ENCODE results near the gene AK3. TPM values are rescaled to one million over a fixed set of nuclear protein-coding genes. Genes with fewer than 3 reads are reported as not detected.

The AK3 gene
- total RNA-seq, 1 experiment from 2014 or later = 15.9 TPM

DNA sequence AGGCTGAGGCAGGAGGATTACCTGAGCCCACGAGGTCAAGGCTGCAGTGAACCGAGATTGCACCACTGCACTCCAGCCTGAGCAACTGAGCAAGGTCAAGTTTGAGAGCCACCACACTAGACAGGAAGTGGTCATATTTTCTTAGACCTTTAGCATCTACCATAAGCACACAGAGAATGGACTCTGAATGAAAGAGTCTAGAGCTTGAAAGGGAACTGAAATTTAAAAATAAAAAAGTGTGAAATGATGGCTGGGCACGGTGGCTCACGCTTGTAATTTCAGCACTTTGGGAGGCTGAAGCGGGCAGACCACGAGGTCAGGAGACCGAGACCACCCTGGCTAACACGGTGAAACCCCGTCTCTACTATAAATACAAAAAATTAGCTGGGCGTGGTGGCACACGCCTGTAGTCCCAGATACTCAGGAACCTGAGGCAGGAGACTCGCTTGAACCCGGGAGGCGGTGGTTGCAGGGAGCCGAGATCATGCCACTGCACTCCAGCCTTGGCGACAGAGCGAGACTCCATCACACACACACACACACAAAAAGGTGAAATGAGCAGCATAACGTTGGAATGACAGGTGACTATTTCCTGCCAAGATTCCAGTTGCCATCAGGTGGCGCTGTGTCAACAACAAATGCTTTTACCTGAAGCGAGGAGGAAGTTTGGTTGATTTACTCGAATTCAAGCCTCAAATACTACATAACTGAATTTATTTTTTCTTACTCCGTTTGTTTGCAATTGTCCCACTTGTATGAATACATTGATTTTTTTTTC, 21.3 kb upstream of the AK3 start:
- ATAC-seq (no peak), DNase-seq (ENCODE audit: low read depth, low spot score) (peak; percentile 32)
- no TSS peak for BruUV-seq (replicated peaks)
- H3K36me3 ChIP-seq (ENCODE audit: control insufficient read depth, insufficient read depth, low read length) = no peaks in the 10 kb centered on the region
- H3K4me3 ChIP-seq (ENCODE audit: low read depth in 2 of 2, low read length in 2 of 2) = no peak overlapping the region
- no peaks in the 10 kb centered on the region for H3K27me3 ChIP-seq (ENCODE audit: control insufficient read depth, insufficient read depth, low read length)
- CTCF ChIA-PET = no interaction called here
- no peak overlapping the region for H3K27ac ChIP-seq (ENCODE audit: low read length)
- POLR2A ChIA-PET = no interaction called here
- no peaks in the 10 kb centered on the region for H3K4me1 ChIP-seq (ENCODE audit: control insufficient read depth, insufficient read depth, low read length)
- TF ChIP-seq, protein P1, sequence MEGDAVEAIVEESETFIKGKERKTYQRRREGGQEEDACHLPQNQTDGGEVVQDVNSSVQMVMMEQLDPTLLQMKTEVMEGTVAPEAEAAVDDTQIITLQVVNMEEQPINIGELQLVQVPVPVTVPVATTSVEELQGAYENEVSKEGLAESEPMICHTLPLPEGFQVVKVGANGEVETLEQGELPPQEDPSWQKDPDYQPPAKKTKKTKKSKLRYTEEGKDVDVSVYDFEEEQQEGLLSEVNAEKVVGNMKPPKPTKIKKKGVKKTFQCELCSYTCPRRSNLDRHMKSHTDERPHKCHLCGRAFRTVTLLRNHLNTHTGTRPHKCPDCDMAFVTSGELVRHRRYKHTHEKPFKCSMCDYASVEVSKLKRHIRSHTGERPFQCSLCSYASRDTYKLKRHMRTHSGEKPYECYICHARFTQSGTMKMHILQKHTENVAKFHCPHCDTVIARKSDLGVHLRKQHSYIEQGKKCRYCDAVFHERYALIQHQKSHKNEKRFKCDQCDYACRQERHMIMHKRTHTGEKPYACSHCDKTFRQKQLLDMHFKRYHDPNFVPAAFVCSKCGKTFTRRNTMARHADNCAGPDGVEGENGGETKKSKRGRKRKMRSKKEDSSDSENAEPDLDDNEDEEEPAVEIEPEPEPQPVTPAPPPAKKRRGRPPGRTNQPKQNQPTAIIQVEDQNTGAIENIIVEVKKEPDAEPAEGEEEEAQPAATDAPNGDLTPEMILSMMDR (IDR thresholded peaks at IDR 0.05) = peak; percentile 64
- no peak for TF ChIP-seq TCF7L2 (IDR thresholded peaks at IDR 0.05; ENCODE audit: low read depth, low read length)
- intact Hi-C loops (cut with micrococcal nuclease; ENCODE audit: unreplicated experiment) = loop anchor here (5.0 kb wide), 1 partner anchor 225 kb away; the partner anchor contains the start of gene JAK2
- no peaks in the 10 kb centered on the region for H3K9me3 ChIP-seq (ENCODE audit: control insufficient read depth, insufficient read depth, low read depth, low read length)
- in situ Hi-C loops (cut with HindIII; ENCODE audit: low pct_unique_long_range_greater_than_20kb, low sequenced_read_pairs) = no loop called here

DNA sequence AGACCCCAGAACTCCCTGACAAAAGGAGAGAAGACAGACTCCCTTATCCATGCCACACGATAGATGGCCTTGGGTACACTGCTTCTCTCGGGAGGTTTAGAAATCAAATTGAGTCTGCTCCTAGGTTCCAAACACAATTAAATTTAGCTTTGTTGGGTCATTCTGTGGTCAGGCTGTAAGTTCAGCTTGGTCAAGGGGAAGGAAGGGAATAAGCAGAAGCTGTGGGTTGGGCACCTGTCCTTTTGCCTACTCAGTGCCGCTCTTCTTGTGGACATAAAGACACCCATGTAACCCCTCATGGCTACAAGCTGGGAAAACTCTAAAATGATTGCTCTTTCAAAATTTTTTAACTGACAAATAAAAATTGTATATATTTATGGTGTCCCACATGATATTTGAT, 19.1 kb upstream of the AK3 start:
- H3K4me3 ChIP-seq (ENCODE audit: low read depth in 2 of 2, low read length in 2 of 2) = no peak overlapping the region
- no peaks in the 10 kb centered on the region for H3K36me3 ChIP-seq (ENCODE audit: control insufficient read depth, insufficient read depth, low read length)
- TF ChIP-seq POLR2AphosphoS5 (IDR thresholded peaks at IDR 0.05; ENCODE audit: low read depth, low read length) = no peak
- no peak for TF ChIP-seq TCF7L2 (IDR thresholded peaks at IDR 0.05; ENCODE audit: low read depth, low read length)
- TF ChIP-seq, protein P2, sequence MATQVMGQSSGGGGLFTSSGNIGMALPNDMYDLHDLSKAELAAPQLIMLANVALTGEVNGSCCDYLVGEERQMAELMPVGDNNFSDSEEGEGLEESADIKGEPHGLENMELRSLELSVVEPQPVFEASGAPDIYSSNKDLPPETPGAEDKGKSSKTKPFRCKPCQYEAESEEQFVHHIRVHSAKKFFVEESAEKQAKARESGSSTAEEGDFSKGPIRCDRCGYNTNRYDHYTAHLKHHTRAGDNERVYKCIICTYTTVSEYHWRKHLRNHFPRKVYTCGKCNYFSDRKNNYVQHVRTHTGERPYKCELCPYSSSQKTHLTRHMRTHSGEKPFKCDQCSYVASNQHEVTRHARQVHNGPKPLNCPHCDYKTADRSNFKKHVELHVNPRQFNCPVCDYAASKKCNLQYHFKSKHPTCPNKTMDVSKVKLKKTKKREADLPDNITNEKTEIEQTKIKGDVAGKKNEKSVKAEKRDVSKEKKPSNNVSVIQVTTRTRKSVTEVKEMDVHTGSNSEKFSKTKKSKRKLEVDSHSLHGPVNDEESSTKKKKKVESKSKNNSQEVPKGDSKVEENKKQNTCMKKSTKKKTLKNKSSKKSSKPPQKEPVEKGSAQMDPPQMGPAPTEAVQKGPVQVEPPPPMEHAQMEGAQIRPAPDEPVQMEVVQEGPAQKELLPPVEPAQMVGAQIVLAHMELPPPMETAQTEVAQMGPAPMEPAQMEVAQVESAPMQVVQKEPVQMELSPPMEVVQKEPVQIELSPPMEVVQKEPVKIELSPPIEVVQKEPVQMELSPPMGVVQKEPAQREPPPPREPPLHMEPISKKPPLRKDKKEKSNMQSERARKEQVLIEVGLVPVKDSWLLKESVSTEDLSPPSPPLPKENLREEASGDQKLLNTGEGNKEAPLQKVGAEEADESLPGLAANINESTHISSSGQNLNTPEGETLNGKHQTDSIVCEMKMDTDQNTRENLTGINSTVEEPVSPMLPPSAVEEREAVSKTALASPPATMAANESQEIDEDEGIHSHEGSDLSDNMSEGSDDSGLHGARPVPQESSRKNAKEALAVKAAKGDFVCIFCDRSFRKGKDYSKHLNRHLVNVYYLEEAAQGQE (IDR thresholded peaks at IDR 0.05; ENCODE audit: insufficient read depth in 1 of 2, low read depth in 2 of 2, low read length in 1 of 2) = no peak
- TF ChIP-seq SIN3A (IDR thresholded peaks at IDR 0.05; ENCODE audit: borderline replicate concordance, insufficient read depth, low read depth, low read length) = no peak
- TF ChIP-seq, protein P1 (IDR thresholded peaks at IDR 0.05) = no peak
- in situ Hi-C loops (cut with HindIII; ENCODE audit: low pct_unique_long_range_greater_than_20kb, low sequenced_read_pairs) (no loop called here), intact Hi-C loops (cut with micrococcal nuclease; ENCODE audit: unreplicated experiment) (loop anchor here (5.0 kb wide), 1 partner anchor 227 kb away; the partner anchor contains the start of gene JAK2)
- H3K27ac ChIP-seq (ENCODE audit: low read length) = no peak overlapping the region
- DNase-seq (ENCODE audit: low read depth, low spot score) = no peak
- H3K27me3 ChIP-seq (ENCODE audit: control insufficient read depth, insufficient read depth, low read length) = no peaks in the 10 kb centered on the region
- no peaks in the 10 kb centered on the region for H3K9me3 ChIP-seq (ENCODE audit: control insufficient read depth, insufficient read depth, low read depth, low read length)
- no TSS peak for BruUV-seq (replicated peaks)
- CTCF ChIA-PET = interaction anchor here (0.6 to 0.7 kb wide), 2 partner anchors 18 to 562 kb away, joined by 3 read pairs; no protein-coding TSS in a partner anchor
- no peak for ATAC-seq
- H3K4me1 ChIP-seq (ENCODE audit: control insufficient read depth, insufficient read depth, low read length) = no peaks in the 10 kb centered on the region
- POLR2A ChIA-PET = no interaction called here

Data from Panc1 (cell line).